Smooth muscle cell (in vitro differentiated cells): Measurements from ENCODE around the gene KIRREL2. TPM values are rescaled to one million over a fixed set of nuclear protein-coding genes. Genes with fewer than 3 reads are reported as not detected.

Experiments
- DNase-seq: peaks from one replicate; lab custom pipeline; 2025; ENCODE audit not compliant: unreplicated experiment; lab: John Stamatoyannopoulos, UW
- H2AFZ ChIP-seq: fragments of 200-600 bp; sonication (generic); 2 replicates; pipeline ENCODE4 v1.6.0; 2016; ENCODE audit warnings: antibody characterized with exemption, low read depth, mild to moderate bottlenecking
- H3F3A ChIP-seq: fragments of 200-600 bp; sonication (generic); 2 replicates; pipeline ENCODE4 v1.6.0; 2017; ENCODE audit warnings: antibody characterized with exemption, low read depth
- H3K27ac ChIP-seq: fragments of 200-600 bp; sonication (generic); 2 replicates; pipeline ENCODE4 v1.5.1; 2016; ENCODE audit warnings: low read depth, mild to moderate bottlenecking
- H3K27me3 ChIP-seq: fragments of 200-600 bp; sonication (generic); 2 replicates; pipeline ENCODE4 v1.6.1; 2016; ENCODE audit warnings: low read depth, mild to moderate bottlenecking
- H3K36me3 ChIP-seq: fragments of 200-600 bp; sonication (generic); 2 replicates; pipeline ENCODE4 v1.5.1; 2016; ENCODE audit warnings: low read depth
- H3K4me1 ChIP-seq: fragments of 200-600 bp; sonication (generic); 2 replicates; pipeline ENCODE4 v1.5.1; 2016; ENCODE audit warnings: low read depth
- H3K4me2 ChIP-seq: fragments of 200-600 bp; sonication (generic); 2 replicates; pipeline ENCODE4 v1.6.0; 2016; ENCODE audit warnings: mild to moderate bottlenecking
- H3K4me3 ChIP-seq: fragments of 200-600 bp; sonication (generic); 2 replicates; pipeline ENCODE4 v1.5.1; 2016; ENCODE audit warnings: mild to moderate bottlenecking
- H3K79me2 ChIP-seq: fragments of 200-600 bp; sonication (generic); 2 replicates; pipeline ENCODE4 v1.6.0; 2016; ENCODE audit warnings: low read depth, mild to moderate bottlenecking
- H3K9ac ChIP-seq: fragments of 200-600 bp; sonication (generic); 2 replicates; pipeline ENCODE4 v1.6.0; 2016; ENCODE audit warnings: low read depth
- H3K9me3 ChIP-seq: fragments of 200-600 bp; sonication (generic); replicated peaks from 2 replicates; pipeline ENCODE4 v1.5.1; 2016; ENCODE audit warnings: low read depth
- H4K20me1 ChIP-seq: fragments of 200-600 bp; sonication (generic); 2 replicates; pipeline ENCODE4 v1.6.0; 2016; ENCODE audit warnings: low read depth
- WGBS: methylation state at CpG from one replicate; pipeline ENCODE4 v1.1.7; 2016; ENCODE audit warnings: low lambda C conversion rate; 5-methylcytosine and 5-hydroxymethylcytosine counted together
- polyA plus RNA-seq: library from polyadenylated mRNA; unstranded; fragments of >200 nt; fragmentation: Nextera tagmentation; extraction: Ambion mirVana; gene quantifications from 2 replicates; pipeline ENCODE4 v1.2.1, GENCODE V29; 2016
- total RNA-seq: library from RNA; depleted of rRNA; stranded (reverse); fragments of >200 nt; gene quantifications from 2 replicates; pipeline ENCODE4 v1.2.3, GENCODE V29; 2014
- TF ChIP-seq, protein P1 (sequence below): fragments of 200-600 bp; sonication (generic); IDR thresholded peaks from 2 replicates; pipeline ENCODE4 v1.5.1; 2017; ENCODE audit warnings: borderline replicate concordance, mild to moderate bottlenecking, antibody characterized with exemption; ENCODE audit not compliant: insufficient read depth, poor library complexity, severe bottlenecking

Gene KIRREL2
- total and polyA plus RNA-seq, 2 experiments from 2014 or later = 0.56 to 2.1 TPM

GRCh38 chr19:35879770-35880317 is 23.1 kb downstream of the KIRREL2 start:
- no peaks in the 10 kb centered on the region for H3F3A ChIP-seq
- H3K79me2 ChIP-seq = no peaks in the 10 kb centered on the region
- H3K9ac ChIP-seq = no peak overlapping the region
- H3K4me2 ChIP-seq = no peak overlapping the region
- peak; percentile 85 for DNase-seq
- no peak overlapping the region for H3K4me3 ChIP-seq
- 5% methylated on average over 28 of the region's 28 CpGs for WGBS
- H3K27ac ChIP-seq = no peak overlapping the region
- no peaks in the 10 kb centered on the region for H3K4me1 ChIP-seq
- TF ChIP-seq, protein P1, sequence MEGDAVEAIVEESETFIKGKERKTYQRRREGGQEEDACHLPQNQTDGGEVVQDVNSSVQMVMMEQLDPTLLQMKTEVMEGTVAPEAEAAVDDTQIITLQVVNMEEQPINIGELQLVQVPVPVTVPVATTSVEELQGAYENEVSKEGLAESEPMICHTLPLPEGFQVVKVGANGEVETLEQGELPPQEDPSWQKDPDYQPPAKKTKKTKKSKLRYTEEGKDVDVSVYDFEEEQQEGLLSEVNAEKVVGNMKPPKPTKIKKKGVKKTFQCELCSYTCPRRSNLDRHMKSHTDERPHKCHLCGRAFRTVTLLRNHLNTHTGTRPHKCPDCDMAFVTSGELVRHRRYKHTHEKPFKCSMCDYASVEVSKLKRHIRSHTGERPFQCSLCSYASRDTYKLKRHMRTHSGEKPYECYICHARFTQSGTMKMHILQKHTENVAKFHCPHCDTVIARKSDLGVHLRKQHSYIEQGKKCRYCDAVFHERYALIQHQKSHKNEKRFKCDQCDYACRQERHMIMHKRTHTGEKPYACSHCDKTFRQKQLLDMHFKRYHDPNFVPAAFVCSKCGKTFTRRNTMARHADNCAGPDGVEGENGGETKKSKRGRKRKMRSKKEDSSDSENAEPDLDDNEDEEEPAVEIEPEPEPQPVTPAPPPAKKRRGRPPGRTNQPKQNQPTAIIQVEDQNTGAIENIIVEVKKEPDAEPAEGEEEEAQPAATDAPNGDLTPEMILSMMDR = no peak
- H3K36me3 ChIP-seq = no peaks in the 10 kb centered on the region
- no peaks in the 10 kb centered on the region for H4K20me1 ChIP-seq
- no peak overlapping the region for H2AFZ ChIP-seq
- no peaks in the 10 kb centered on the region for H3K9me3 ChIP-seq
- H3K27me3 ChIP-seq = no peaks in the 10 kb centered on the region

DNA sequence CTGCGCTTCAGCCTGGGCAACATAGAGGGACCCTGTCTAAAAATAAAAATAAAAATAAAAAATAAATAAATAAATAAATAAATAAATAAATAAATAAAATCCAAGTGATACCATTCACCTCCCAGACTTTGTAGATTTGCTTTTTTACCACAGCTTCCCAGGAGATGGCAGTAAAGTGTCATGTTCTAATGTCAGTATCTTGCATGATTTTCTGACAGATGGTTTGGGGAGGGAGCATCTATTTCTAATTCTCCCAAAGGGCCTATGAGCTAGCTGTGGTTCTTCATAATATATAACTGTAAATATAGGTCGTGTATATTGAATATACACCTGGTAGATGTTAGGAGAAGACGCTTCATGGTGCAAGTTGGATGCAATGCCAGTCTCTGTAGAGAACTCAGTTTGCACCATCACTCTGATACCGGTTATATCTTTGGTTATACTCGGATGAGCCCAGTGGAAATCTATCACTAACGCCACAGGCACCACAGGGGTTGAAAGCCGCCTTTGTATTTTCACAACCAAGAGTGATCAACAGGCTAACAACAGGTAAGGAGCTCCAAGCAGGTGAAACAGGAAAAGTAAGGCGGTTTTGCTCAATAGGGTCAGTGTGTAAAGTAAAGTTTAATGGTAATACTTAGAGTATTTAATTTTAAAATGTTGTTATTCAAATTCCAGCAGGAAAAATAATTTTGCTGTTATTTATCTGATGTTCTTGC is 25.6 kb downstream of the KIRREL2 start:
- no peak overlapping the region for H2AFZ ChIP-seq
- no peaks in the 10 kb centered on the region for H3K4me1 ChIP-seq
- H3K27ac ChIP-seq = no peak overlapping the region
- H3K79me2 ChIP-seq = no peaks in the 10 kb centered on the region
- H3K9ac ChIP-seq = no peak overlapping the region
- H3F3A ChIP-seq = no peaks in the 10 kb centered on the region
- no peak overlapping the region for H3K4me2 ChIP-seq
- no peaks in the 10 kb centered on the region for H3K27me3 ChIP-seq
- TF ChIP-seq, protein P1 = peak; percentile 58
- H3K4me3 ChIP-seq = no peak overlapping the region
- 33% methylated on average over 8 of the region's 8 CpGs for WGBS
- no peaks in the 10 kb centered on the region for H3K9me3 ChIP-seq
- H4K20me1 ChIP-seq = no peaks in the 10 kb centered on the region
- no peaks in the 10 kb centered on the region for H3K36me3 ChIP-seq
- no peak for DNase-seq

- no peaks in the 10 kb centered on the region for H3K79me2 ChIP-seq
- DNase-seq = no peak
- H3K9ac ChIP-seq = no peak overlapping the region
- H3K4me2 ChIP-seq = no peak overlapping the region
- WGBS = 78% methylated on average over 2 of the region's 2 CpGs
- H3K4me3 ChIP-seq = no peak overlapping the region
- H3F3A ChIP-seq = no peaks in the 10 kb centered on the region
- no peaks in the 10 kb centered on the region for H3K4me1 ChIP-seq
- no peaks in the 10 kb centered on the region for H3K27me3 ChIP-seq
- no peak overlapping the region for H2AFZ ChIP-seq
- no peak overlapping the region for H3K27ac ChIP-seq
- H4K20me1 ChIP-seq = no peaks in the 10 kb centered on the region
- TF ChIP-seq, protein P1 = no peak
- H3K36me3 ChIP-seq = no peaks in the 10 kb centered on the region
- no peaks in the 10 kb centered on the region for H3K9me3 ChIP-seq
Measured at GRCh38 chr19:35883882-35884281, 27.2 kb downstream of the KIRREL2 start.

GRCh38 chr19:35885225-35885738 is 28.6 kb downstream of the KIRREL2 start:
- no peak overlapping the region for H3K4me2 ChIP-seq
- no peak overlapping the region for H3K27ac ChIP-seq
- no peaks in the 10 kb centered on the region for H3K9me3 ChIP-seq
- no peaks in the 10 kb centered on the region for H3K27me3 ChIP-seq
- no peaks in the 10 kb centered on the region for H3K79me2 ChIP-seq
- no peak overlapping the region for H3K4me3 ChIP-seq
- H3K9ac ChIP-seq = no peak overlapping the region
- H3K36me3 ChIP-seq = no peaks in the 10 kb centered on the region
- no peak overlapping the region for H2AFZ ChIP-seq
- WGBS = 96% methylated on average over 6 of the region's 6 CpGs
- H4K20me1 ChIP-seq = no peaks in the 10 kb centered on the region
- no peak for DNase-seq
- TF ChIP-seq, protein P1 = no peak
- no peaks in the 10 kb centered on the region for H3F3A ChIP-seq
- H3K4me1 ChIP-seq = no peaks in the 10 kb centered on the region
